Neural cell (in vitro differentiated cells): ENCODE results near the gene RABGAP1L. TPM values are rescaled to one million over a fixed set of nuclear protein-coding genes. Genes with fewer than 3 reads are reported as not detected.

ENCODE experiments used
- H2AFZ ChIP-seq: fragments of 200-600, 300-800 bp; sonication (generic), shearing (Covaris generic); 2 replicates; pipeline ENCODE4 v1.6.0; 2014; ENCODE audit warnings: low read depth, mild to moderate bottlenecking, antibody characterized with exemption, low read length, moderate library complexity
- H3F3A ChIP-seq: fragments of 200-600 bp; shearing (Covaris generic); 2 replicates; pipeline ENCODE4 v1.6.1; 2016; ENCODE audit warnings: mild to moderate bottlenecking, moderate library complexity, mixed read lengths, antibody characterized with exemption, low read length; ENCODE audit not compliant: insufficient read depth, poor library complexity, severe bottlenecking
- H3K27ac ChIP-seq: fragments of 200-600, 300-800 bp; sonication (generic), shearing (Covaris generic); 2 replicates; pipeline ENCODE4 v1.5.1; 2014; ENCODE audit warnings: mild to moderate bottlenecking, low read length, moderate library complexity
- H3K27me3 ChIP-seq: fragments of 300-800, 200-600 bp; sonication (generic), shearing (Covaris generic); 2 replicates; pipeline ENCODE4 v1.6.0; 2014; ENCODE audit warnings: mild to moderate bottlenecking, low read depth, low read length, moderate library complexity; ENCODE audit not compliant: insufficient read depth
- H3K36me3 ChIP-seq: fragments of 300-800, 200-600 bp; sonication (generic), shearing (Covaris generic); 2 replicates; pipeline ENCODE4 v1.5.1; 2014; ENCODE audit warnings: mild to moderate bottlenecking, antibody characterized with exemption, low read length, moderate library complexity; ENCODE audit not compliant: insufficient read depth
- H3K4me2 ChIP-seq: fragments of 300-800, 200-600 bp; sonication (generic), shearing (Covaris generic); 2 replicates; pipeline ENCODE4 v1.6.0; 2014; ENCODE audit warnings: mild to moderate bottlenecking, low read length
- H3K4me3 ChIP-seq: fragments of 300-800, 200-600 bp; sonication (generic), shearing (Covaris generic); 2 replicates; pipeline ENCODE4 v1.5.1; 2014; ENCODE audit warnings: mild to moderate bottlenecking, low read length, moderate library complexity
- H3K79me2 ChIP-seq: fragments of 200-600 bp; shearing (Covaris generic); replicated peaks from 2 replicates; pipeline ENCODE4 v1.6.0; 2014; ENCODE audit warnings: mild to moderate bottlenecking, low read length, moderate library complexity; ENCODE audit not compliant: insufficient read depth
- H3K9ac ChIP-seq: fragments of 300-800, 200-600 bp; sonication (generic), shearing (Covaris generic); 2 replicates; pipeline ENCODE4 v1.6.1; 2016; ENCODE audit warnings: mild to moderate bottlenecking, low read length, mixed read lengths
- H3K9me2 ChIP-seq: fragments of 200-600 bp; shearing (Covaris generic); 2 replicates; pipeline ENCODE4 v1.6.1; 2016; ENCODE audit warnings: mild to moderate bottlenecking, low read length, mixed read lengths; ENCODE audit not compliant: insufficient read depth
- H3K9me3 ChIP-seq: fragments of 200-600, 300-800 bp; sonication (generic), shearing (Covaris generic); 2 replicates; pipeline ENCODE4 v1.6.1; 2016; ENCODE audit warnings: mild to moderate bottlenecking, mixed run types, low read length, moderate library complexity, mixed read lengths
- H4K20me1 ChIP-seq: fragments of 200-600 bp; shearing (Covaris generic); 2 replicates; pipeline ENCODE4 v1.6.1; 2016; ENCODE audit warnings: mild to moderate bottlenecking, mixed run types; ENCODE audit not compliant: insufficient read depth
- EP300 ChIP-seq: fragments of 450-650 bp; conservative IDR thresholded peaks from 2 replicates; pipeline ENCODE4 v1.6.1; 2014; ENCODE audit warnings: antibody characterized with exemption, mild to moderate bottlenecking, moderate library complexity; ENCODE audit not compliant: poor library complexity, severe bottlenecking
- EZH2 ChIP-seq: fragments of 200-600, 300-800 bp; shearing (Covaris generic), sonication (generic); IDR thresholded peaks from 2 replicates; pipeline ENCODE4 v1.6.1; 2014; ENCODE audit warnings: antibody characterized with exemption, low read length, borderline replicate concordance, mild to moderate bottlenecking; ENCODE audit not compliant: insufficient read depth, poor library complexity, severe bottlenecking
- MXI1 ChIP-seq: fragments of 450-650 bp; conservative IDR thresholded peaks from 2 replicates; pipeline ENCODE4 v1.6.1; 2014; ENCODE audit warnings: antibody characterized with exemption, mild to moderate bottlenecking; ENCODE audit not compliant: poor library complexity, severe bottlenecking
- POLR2AphosphoS5 ChIP-seq: IDR thresholded peaks from 2 replicates; pipeline ENCODE4 v1.6.1; 2012
- RAD21 ChIP-seq: fragments of 450-650 bp; conservative IDR thresholded peaks from 2 replicates; pipeline ENCODE4 v1.6.1; 2014; ENCODE audit warnings: antibody characterized with exemption, mild to moderate bottlenecking, moderate library complexity
- SMC3 ChIP-seq: fragments of 450-650 bp; conservative IDR thresholded peaks from 2 replicates; pipeline ENCODE4 v1.6.1; 2014; ENCODE audit warnings: antibody characterized with exemption, mild to moderate bottlenecking, moderate library complexity; ENCODE audit not compliant: poor library complexity
- TAF1 ChIP-seq: IDR thresholded peaks from 2 replicates; pipeline ENCODE4 v1.6.1; 2012; ENCODE audit warnings: low read depth
- polyA plus RNA-seq: library from polyadenylated mRNA; depleted of rRNA; stranded (reverse); fragments of >200 nt; gene quantifications from 2 replicates; pipeline ENCODE4 v1.2.3, GENCODE V29; 2014
- TF ChIP-seq, protein P1 (sequence below): fragments of 450-650 bp; IDR thresholded peaks from 2 replicates; pipeline ENCODE4 v1.5.1; 2014; ENCODE audit warnings: antibody characterized with exemption, mild to moderate bottlenecking, moderate library complexity; ENCODE audit not compliant: poor library complexity, severe bottlenecking
- TF ChIP-seq, protein P2 (sequence below): IDR thresholded peaks from 2 replicates; pipeline ENCODE4 v1.6.1; 2012; ENCODE audit warnings: borderline replicate concordance

The RABGAP1L gene
- polyA plus RNA-seq, 1 donor from 2014 or later: 32.2 TPM

DNA sequence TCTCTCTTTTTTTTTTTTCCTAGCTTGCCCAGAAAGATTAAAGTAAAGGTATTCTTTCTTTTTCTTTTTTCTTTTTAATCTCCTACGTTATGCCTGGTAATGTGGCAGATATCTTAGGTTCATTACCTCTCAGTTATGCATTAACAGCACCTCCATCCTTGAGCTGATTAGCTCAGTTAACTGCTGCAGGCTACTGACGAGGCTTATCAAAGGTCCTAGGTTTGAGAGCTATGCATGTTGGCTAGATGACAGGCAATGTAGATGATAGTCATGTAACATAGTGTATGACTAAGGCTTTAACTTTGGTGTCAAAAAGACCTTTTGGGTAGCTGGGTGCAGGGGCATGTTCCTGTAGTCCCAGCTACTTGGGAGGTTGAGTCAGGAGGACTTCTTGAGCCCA, 786.7 kb downstream of the RABGAP1L start (continued):
- no peak for TF ChIP-seq EZH2
- no peak for TF ChIP-seq TAF1
- no peak for TF ChIP-seq RAD21

DNA sequence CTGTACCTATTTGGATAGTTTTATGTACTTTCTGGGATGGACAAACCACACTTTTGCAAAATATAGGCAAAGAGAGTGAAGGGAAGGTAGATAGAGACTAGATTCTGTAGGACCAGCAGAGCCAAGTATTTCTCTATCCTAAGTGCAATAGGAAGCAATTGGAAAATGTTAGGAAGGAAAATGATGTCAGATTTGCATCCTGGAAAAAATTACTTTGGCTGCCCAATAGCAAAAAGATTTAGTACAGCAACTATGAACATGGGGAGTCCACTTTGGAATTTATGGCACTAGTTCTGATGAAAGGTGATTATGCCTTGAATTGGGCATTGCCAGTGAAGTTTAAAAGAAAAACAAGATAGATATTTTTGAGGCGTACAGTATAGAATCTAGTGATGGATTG, 789.7 kb downstream of the RABGAP1L start:
- Histone ChIP-seq H2AFZ (no peak overlapping the region), H4K20me1 (no peaks in the 10 kb centered on the region), H3K4me2 (no peak overlapping the region), H3K27ac (no peak overlapping the region), H3K4me3 (no peak overlapping the region), H3K79me2 (no peaks in the 10 kb centered on the region), H3K9ac (no peak overlapping the region), H3F3A (no peaks in the 10 kb centered on the region), H3K9me2 (no peaks in the 10 kb centered on the region), H3K27me3 (no peaks in the 10 kb centered on the region), H3K9me3 (no peaks in the 10 kb centered on the region), H3K36me3 (no peaks in the 10 kb centered on the region)
- TF ChIP-seq MXI1 (no peak), TAF1 (no peak), EZH2 (no peak), EP300 (no peak), SMC3 (no peak), POLR2AphosphoS5 (no peak), RAD21 (no peak)
- TF ChIP-seq, protein P1, sequence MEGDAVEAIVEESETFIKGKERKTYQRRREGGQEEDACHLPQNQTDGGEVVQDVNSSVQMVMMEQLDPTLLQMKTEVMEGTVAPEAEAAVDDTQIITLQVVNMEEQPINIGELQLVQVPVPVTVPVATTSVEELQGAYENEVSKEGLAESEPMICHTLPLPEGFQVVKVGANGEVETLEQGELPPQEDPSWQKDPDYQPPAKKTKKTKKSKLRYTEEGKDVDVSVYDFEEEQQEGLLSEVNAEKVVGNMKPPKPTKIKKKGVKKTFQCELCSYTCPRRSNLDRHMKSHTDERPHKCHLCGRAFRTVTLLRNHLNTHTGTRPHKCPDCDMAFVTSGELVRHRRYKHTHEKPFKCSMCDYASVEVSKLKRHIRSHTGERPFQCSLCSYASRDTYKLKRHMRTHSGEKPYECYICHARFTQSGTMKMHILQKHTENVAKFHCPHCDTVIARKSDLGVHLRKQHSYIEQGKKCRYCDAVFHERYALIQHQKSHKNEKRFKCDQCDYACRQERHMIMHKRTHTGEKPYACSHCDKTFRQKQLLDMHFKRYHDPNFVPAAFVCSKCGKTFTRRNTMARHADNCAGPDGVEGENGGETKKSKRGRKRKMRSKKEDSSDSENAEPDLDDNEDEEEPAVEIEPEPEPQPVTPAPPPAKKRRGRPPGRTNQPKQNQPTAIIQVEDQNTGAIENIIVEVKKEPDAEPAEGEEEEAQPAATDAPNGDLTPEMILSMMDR: no peak
- TF ChIP-seq, protein P2, sequence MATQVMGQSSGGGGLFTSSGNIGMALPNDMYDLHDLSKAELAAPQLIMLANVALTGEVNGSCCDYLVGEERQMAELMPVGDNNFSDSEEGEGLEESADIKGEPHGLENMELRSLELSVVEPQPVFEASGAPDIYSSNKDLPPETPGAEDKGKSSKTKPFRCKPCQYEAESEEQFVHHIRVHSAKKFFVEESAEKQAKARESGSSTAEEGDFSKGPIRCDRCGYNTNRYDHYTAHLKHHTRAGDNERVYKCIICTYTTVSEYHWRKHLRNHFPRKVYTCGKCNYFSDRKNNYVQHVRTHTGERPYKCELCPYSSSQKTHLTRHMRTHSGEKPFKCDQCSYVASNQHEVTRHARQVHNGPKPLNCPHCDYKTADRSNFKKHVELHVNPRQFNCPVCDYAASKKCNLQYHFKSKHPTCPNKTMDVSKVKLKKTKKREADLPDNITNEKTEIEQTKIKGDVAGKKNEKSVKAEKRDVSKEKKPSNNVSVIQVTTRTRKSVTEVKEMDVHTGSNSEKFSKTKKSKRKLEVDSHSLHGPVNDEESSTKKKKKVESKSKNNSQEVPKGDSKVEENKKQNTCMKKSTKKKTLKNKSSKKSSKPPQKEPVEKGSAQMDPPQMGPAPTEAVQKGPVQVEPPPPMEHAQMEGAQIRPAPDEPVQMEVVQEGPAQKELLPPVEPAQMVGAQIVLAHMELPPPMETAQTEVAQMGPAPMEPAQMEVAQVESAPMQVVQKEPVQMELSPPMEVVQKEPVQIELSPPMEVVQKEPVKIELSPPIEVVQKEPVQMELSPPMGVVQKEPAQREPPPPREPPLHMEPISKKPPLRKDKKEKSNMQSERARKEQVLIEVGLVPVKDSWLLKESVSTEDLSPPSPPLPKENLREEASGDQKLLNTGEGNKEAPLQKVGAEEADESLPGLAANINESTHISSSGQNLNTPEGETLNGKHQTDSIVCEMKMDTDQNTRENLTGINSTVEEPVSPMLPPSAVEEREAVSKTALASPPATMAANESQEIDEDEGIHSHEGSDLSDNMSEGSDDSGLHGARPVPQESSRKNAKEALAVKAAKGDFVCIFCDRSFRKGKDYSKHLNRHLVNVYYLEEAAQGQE: no peak

DNA sequence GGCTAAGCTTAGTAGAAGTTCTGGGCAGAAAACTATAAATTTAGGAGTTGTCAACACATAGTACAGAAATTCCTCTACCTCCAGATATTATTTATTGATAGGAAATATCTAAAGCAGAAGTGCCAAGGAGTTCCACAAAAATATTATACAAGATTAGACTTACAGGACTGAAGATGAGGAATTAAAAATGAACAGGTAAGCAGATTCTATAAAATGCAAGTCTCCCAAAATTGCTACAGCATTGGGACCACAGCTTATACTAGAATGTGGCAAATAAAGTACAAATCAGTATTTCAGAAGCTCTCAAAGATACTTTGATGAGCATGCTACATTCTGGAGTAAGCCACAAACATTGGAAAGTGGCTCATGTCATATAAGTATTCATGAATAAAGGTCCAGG, 790.3 kb downstream of the RABGAP1L start:
- Histone ChIP-seq H3K9me2 (no peaks in the 10 kb centered on the region), H3K4me3 (no peak overlapping the region), H3K9me3 (no peaks in the 10 kb centered on the region), H3K27ac (no peak overlapping the region), H3K79me2 (no peaks in the 10 kb centered on the region), H2AFZ (no peak overlapping the region), H3K9ac (no peak overlapping the region), H3K36me3 (no peaks in the 10 kb centered on the region), H4K20me1 (no peaks in the 10 kb centered on the region), H3K4me2 (no peak overlapping the region), H3K27me3 (no peaks in the 10 kb centered on the region), H3F3A (no peaks in the 10 kb centered on the region)
- no peak for TF ChIP-seq SMC3
- TF ChIP-seq, protein P2: no peak
- TF ChIP-seq, protein P1: no peak
- no peak for TF ChIP-seq RAD21
- no peak for TF ChIP-seq EP300
- no peak for TF ChIP-seq TAF1
- no peak for TF ChIP-seq POLR2AphosphoS5
- TF ChIP-seq MXI1: no peak
- TF ChIP-seq EZH2: no peak
